ENCODE data around the gene NEUROD2.

DNA sequence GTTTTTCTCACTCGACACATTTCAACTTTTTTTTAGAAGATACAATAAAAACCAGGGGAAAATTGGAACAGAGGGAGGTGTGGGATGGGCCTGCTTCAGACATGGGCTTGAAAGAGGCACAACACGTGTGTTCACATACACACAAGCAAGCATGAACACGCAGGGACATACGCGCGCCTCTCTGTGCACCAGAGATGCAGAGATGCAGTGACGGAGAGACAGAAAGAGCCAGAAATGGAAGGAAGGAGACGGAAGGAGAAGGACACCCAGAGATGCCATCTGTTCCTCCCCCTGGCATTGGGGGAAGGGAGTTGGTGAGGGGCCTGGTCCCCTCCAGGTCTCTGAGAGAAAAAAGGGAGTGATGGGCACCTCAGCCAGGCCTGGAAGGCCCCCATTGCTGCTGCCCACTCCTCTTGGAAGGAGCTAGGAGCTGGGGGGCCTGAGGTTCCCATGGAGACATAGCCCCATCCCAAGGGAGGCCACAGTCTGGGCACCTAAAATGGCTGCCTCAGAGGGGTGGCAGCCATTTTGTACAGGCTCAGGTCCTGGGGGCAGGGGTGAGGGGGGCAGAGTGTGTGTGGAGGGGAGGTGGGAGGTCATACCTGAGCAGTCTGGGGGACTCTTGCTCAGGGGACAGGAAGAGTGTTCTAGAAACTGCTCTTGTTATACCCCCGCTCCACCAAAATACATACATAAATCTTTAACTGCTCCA lies 3.8 kb upstream of the NEUROD2 start:
- TF ChIP-seq TAF1 (IDR thresholded peaks at IDR 0.05; ENCODE audit: borderline replicate concordance, low read depth, low read length) (no peak), RCOR1 (IDR thresholded peaks at IDR 0.05; ENCODE audit: low read length) (no peak), JUND (IDR thresholded peaks at IDR 0.05) (no peak), POLR2AphosphoS5 (IDR thresholded peaks at IDR 0.05; ENCODE audit: low read depth, low read length) (no peak), TEAD4 (IDR thresholded peaks at IDR 0.05; ENCODE audit: borderline replicate concordance, insufficient read depth) (no peak), FOXJ3 (CRISPR knock-in tag; IDR thresholded peaks at IDR 0.05) (no peak), NFIC (IDR thresholded peaks at IDR 0.05; ENCODE audit: borderline replicate concordance) (no peak)
- TF ChIP-seq, protein P1, sequence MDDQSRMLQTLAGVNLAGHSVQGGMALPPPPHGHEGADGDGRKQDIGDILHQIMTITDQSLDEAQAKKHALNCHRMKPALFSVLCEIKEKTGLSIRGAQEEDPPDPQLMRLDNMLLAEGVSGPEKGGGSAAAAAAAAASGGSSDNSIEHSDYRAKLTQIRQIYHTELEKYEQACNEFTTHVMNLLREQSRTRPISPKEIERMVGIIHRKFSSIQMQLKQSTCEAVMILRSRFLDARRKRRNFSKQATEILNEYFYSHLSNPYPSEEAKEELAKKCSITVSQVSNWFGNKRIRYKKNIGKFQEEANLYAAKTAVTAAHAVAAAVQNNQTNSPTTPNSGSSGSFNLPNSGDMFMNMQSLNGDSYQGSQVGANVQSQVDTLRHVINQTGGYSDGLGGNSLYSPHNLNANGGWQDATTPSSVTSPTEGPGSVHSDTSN (IDR thresholded peaks at IDR 0.05): no peak
- TF ChIP-seq, protein P2, sequence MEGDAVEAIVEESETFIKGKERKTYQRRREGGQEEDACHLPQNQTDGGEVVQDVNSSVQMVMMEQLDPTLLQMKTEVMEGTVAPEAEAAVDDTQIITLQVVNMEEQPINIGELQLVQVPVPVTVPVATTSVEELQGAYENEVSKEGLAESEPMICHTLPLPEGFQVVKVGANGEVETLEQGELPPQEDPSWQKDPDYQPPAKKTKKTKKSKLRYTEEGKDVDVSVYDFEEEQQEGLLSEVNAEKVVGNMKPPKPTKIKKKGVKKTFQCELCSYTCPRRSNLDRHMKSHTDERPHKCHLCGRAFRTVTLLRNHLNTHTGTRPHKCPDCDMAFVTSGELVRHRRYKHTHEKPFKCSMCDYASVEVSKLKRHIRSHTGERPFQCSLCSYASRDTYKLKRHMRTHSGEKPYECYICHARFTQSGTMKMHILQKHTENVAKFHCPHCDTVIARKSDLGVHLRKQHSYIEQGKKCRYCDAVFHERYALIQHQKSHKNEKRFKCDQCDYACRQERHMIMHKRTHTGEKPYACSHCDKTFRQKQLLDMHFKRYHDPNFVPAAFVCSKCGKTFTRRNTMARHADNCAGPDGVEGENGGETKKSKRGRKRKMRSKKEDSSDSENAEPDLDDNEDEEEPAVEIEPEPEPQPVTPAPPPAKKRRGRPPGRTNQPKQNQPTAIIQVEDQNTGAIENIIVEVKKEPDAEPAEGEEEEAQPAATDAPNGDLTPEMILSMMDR (IDR thresholded peaks at IDR 0.05): no peak
